ENCODE results near the gene SLITRK3.

SLITRK3 gene

DNA sequence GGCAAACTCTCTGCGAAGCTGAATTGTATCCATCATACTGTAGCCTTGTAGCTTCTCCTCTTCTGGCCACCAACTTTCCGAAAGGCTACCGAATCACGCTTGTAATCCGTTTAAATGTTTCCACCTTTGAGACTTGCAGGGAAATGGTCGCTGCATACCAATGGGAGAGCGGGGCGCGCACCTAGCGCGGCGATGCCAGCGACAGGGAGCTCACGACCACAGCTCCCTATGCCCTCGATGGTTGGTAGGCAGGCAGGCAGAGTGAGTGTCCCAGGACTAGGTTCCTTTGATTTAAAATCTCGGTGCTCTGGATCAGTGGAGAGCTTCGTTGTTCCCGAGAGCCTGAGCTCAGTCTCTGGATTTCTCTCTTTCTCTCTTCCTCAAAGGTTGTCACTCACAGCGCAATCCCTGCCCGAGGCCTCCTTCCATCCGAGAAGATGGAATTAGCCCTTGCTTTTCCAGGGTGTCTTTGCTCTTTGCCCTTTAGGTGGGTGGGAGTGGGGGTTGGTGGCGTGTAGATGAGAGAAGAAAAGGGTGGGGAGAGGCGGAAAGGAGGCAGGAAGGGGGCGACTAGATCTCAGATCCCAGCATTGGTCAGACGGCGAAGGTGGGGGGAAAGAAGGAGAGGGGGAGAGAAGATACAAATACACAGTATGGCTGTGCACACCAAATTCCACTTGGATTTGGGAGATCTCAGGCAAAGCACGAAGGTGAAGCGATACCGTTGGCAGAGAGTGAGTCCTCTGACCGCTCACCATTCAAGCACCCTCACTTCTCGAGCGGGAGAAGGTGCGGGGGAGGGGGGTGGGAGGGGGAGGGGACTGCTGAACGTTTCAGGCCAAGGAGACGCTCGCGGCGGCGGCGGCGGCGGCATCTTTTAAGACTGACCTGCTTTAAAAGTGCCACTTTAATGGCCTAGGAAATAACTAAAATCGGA, at the start of gene SLITRK3:
TSS of gene SLITRK3 (minus strand) at position 745 of the 937 bp plus-strand sequence. CDS start 5,554 bp downstream, outside the sequence.
- DNase-seq = no peak

GRCh38 chr3:165243597-165243996, 47.4 kb upstream of the SLITRK3 start:
- no peak for DNase-seq

- DNase-seq = no peak
Measured at GRCh38 chr3:165233501-165234195, 37.5 kb upstream of the SLITRK3 start.

DNA sequence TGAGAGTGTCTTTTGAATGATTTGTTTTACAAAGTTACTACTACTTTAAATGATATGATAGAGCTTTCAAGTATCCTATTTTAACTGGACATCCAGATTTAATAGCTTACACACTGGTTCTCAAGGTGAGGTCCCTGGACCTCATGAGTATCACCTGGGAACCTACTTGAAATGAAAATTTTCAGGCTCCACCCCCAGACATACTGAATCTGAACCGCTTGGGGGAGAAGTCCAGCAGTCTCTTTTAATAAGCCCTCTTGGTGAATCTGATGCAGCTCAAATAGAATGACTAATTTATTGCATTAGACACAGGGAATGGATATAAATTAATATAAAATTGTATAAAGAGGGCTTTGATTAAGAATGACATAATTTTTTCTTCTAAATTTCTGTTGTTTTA, 29.4 kb upstream of the SLITRK3 start:
- no peak for DNase-seq

DNA sequence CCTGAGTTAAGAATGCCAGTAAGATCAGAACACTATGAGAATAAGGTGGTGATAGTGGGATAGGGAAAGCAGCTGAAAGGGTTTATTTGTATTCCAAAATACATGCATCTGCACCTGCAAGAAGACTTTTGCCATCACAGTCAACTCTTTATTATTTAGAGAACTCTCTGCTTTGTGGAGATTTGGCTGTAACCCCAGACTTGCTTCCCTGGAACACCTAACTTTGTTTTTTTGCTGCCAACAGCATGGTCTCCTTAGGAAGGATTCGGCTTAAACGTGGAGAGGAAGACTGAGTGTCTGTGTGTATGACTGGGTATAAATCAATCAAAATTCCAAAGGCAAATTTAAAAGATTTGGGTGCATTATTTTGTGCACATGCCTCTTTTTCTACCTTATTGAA, 21.6 kb upstream of the SLITRK3 start:
- no peak for DNase-seq

- no peak for DNase-seq
Measured at GRCh38 chr3:165212580-165212979, 16.4 kb upstream of the SLITRK3 start.

DNA sequence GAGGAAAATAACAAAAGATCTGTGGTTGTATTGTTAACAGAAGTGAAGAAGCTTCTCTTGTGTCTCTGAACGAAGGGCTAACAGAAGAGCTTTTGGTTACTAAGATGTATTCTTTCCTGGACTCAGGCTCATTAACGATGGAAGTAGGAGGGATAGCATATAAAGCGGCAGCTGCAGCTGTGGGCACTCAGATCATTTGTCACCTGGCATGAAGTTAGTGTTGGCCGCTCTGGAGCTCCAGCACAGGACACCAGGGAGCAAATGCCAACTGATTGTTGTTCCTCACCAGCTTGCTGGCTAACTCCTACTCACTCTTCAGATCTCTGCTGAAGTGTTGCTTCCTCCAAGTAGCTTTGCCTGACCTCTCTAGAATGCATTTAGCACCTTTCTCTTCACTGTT, 15.5 kb upstream of the SLITRK3 start:
- no peak for DNase-seq

GRCh38 chr3:165210727-165211126, 14.5 kb upstream of the SLITRK3 start:
- DNase-seq = no peak

GRCh38 chr3:165210132-165210531, 13.9 kb upstream of the SLITRK3 start:
- no peak for DNase-seq

GRCh38 chr3:165206454-165207266, 10.5 kb upstream of the SLITRK3 start:
- no peak for DNase-seq

DNA sequence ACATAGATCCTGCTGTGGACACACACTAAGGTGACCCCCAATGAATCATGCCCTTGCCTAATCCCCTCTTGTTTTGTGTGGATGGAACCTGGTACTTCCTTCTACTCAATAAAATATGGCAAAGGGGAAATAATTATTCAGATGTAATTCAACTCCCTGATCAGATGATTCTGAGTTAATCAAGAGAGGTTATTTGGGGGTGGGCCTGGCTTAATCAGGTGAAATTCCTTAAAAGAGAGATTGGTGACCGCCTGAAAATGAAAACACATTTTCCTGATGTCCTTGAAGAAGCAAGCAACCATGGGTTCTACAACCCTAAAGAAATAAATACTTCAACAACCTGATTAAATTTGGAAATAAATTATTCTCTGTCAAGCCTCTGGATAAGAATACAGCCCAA, 8.3 kb upstream of the SLITRK3 start:
- DNase-seq = no peak

GRCh38 chr3:165202995-165203394, 6.8 kb upstream of the SLITRK3 start:
- DNase-seq = no peak

GRCh38 chr3:165201964-165202363, 5.8 kb upstream of the SLITRK3 start:
- DNase-seq = no peak

DNA sequence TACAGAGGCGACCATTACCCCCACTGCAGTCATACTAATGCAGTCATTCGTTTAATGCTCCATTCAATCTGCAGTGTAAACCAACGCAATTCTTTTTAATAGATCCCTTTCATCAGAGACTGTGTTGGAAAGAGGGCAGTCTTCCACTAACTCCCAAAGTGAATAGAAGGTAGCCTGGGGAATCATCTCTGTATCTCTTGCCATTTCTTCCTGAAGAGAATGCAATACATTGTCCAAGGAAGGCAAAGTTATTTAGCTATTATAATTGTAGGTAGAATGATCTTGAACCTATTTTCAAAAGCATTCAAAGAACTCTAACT, 1.3 kb upstream of the SLITRK3 start:
- no peak for DNase-seq

DNA sequence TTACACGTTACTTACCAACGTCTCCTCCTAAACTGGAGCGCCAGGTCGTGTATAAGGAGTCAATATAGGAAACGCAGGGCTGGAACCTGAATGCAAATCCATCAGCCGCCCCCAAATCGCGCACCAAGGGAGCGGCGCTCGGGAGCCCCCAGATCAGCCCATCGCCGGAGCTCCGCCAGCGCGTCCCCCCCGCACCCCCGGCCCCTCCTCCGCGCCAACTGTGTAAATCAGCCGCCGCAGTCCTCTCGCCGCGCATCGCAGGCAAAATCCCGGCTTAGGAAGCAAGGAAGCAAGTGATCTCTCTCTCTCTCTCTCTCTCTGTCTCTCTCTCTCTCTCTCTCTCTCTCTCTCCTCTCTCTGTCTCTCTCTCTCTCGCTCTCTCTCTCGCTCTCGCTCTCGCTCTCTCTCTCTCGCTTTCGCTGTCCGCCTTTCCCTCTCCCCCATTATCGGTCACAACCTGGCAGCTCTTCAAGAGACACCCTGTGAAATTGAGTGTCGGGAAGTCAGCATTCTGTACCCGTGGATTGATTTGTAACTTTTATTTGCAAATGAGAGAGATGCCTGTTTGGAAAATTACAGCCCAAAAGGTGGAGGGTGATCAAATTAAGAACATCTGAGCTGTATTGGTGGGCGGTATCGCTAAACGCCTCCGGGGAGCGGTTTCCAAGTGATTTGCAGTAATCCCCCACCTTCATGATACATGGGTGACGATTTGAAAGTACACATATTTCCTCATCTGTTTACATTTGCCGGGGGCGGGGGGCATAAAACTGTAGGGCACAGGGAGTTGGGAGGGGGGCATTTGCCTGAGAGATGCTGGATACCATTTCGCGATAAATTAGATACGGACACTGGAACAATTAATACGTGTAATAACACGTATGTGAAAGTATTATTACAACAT, 645 bp upstream of the SLITRK3 start:
- no peak for DNase-seq

- DNase-seq = no peak
Measured at GRCh38 chr3:165195241-165195639, 944 bp downstream of the SLITRK3 start.

GRCh38 chr3:165194511-165195240, 1.5 kb downstream of the SLITRK3 start:
- no peak for DNase-seq

GRCh38 chr3:165193366-165194254, 2.6 kb downstream of the SLITRK3 start:
- no peak for DNase-seq

DNA sequence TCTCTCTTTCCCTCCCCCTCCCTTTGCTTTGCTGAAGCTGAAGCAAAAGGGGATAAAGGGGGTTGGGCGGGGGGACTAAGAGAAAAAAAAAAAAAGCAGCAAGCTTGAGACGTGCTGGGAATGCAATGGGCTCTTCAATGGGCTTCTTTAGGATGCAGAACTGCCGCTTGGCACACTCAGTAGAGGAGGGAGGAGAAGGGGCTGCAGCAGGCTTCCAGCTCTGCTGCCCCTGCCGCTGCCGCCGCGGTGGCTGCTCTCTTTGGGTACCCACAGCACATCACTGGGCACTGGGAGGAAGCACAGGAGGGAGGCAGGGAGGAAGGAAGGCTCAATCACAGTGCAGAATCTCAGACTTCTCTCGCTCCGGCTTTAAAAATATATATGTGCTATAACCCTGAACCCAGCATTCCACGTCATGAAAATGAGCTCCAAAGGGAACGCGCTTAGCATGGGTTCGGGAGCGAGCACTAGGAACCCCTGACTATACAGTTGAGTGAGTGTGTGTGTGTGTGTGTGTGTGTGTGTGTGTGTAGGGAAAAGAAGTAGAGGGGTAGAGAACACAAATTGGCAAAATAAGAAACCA, 3.5 kb downstream of the SLITRK3 start:
- DNase-seq = no peak

- no peak for DNase-seq
Measured at GRCh38 chr3:165191491-165191890, 4.7 kb downstream of the SLITRK3 start.

Measured in stimulated activated naive CD4-positive, alpha-beta T cell (primary cell).